Measurements from ENCODE around the gene NCBP3. TPM values are rescaled to one million over a fixed set of nuclear protein-coding genes. Genes with fewer than 3 reads are reported as not detected.

The NCBP3 gene
- total and polyA plus RNA-seq, 2 of the 4 experiments (the other 2 are of a cell fraction) = 10.8 to 13.5 TPM

DNA sequence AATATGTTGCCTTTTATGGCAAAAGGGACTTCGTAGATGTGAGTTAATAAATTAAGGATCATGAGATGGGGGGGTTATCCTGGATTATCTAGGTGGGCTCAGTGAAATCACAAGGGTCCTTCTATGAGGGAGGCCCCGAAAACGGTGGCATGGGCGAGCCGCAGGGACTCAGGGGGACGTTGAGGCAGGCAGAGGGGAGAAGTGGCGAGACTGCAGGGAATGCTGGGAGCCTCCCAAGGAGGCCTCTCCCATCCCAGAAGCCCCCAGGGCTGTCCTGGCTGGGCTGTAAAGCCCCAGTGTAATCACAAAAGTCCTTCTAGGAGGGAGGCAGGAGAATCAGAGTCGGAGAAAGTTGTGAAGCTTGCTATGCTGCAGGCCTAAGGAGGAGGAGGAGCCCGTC, 80.1 kb downstream of the NCBP3 start:
- H2BK15ac ChIP-seq (ENCODE audit: low read depth, low read length) = no peak overlapping the region
- H3K79me1 ChIP-seq (ENCODE audit: low read depth in 1 of 2, low read length in 2 of 2) = no peaks in the 10 kb centered on the region
- H3K9me1 ChIP-seq (ENCODE audit: insufficient read depth, low read length) = no peaks in the 10 kb centered on the region
- no peaks in the 10 kb centered on the region for H3K4me1 ChIP-seq (ENCODE audit: control insufficient read depth, insufficient read depth, low read length)
- CTCF ChIA-PET = no interaction called here
- H3K23ac ChIP-seq (ENCODE audit: low read depth, low read length) = no peak overlapping the region
- DNase-seq (no peak), ATAC-seq (ENCODE audit: low read depth) (no peak)
- no peak overlapping the region for H3K4me3 ChIP-seq (ENCODE audit: insufficient read depth, low read depth, low read length)
- no peak overlapping the region for H3K4ac ChIP-seq (ENCODE audit: low read depth, low read length)
- no peaks in the 10 kb centered on the region for H3K36me3 ChIP-seq (ENCODE audit: control insufficient read depth, insufficient read depth, low read length)
- peaks cover 5% of the 10 kb centered on the region; the same call in 1 of the 2 replicates for H3K27me3 ChIP-seq (ENCODE audit: control insufficient read depth, insufficient read depth, low read length)
- POLR2A ChIA-PET (ENCODE audit: unreplicated experiment) = no interaction called here
- H3K9me3 ChIP-seq (ENCODE audit: control insufficient read depth, insufficient read depth, low read length) = peaks cover 7% of the 10 kb centered on the region
- 93% methylated on average over 4 of the region's 9 CpGs; no CpG with 5 or more reads in 1 of the 2 experiments for WGBS, 2 experiments (ENCODE audit: extremely low coverage in 2 of 2, insufficient read length in 1 of 2)
- H2BK20ac ChIP-seq (ENCODE audit: low read depth, low read length) = no peak overlapping the region
- in situ Hi-C loops (cut with MboI; ENCODE audit: low sequenced_read_pairs) = no loop called here
- no peaks in the 10 kb centered on the region for H4K20me1 ChIP-seq (ENCODE audit: insufficient read depth, low read length)
- no peak overlapping the region for H3K4me2 ChIP-seq (ENCODE audit: low read depth, low read length)
- no peak overlapping the region for H2AK9ac ChIP-seq (replicated peaks; ENCODE audit: low read depth, low read length, poor library complexity)
- H2BK120ac ChIP-seq (ENCODE audit: low read depth, low read length) = no peak overlapping the region
- no peak overlapping the region for H2AFZ ChIP-seq (replicated peaks; ENCODE audit: low read length, poor library complexity)
- no peak overlapping the region for H4K5ac ChIP-seq (ENCODE audit: low read depth, low read length)
- H3K14ac ChIP-seq (replicated peaks; ENCODE audit: low read depth, low read length) = no peak overlapping the region
- H4K91ac ChIP-seq (ENCODE audit: insufficient read depth, low read depth, low read length) = no peak overlapping the region
- no peak overlapping the region for H3K27ac ChIP-seq (ENCODE audit: insufficient read depth, low read length)
- H3K18ac ChIP-seq (ENCODE audit: low read depth, low read length) = no peak overlapping the region
- intact Hi-C loops (cut with micrococcal nuclease) = no loop called here
- no peak overlapping the region for H2BK5ac ChIP-seq (ENCODE audit: low read depth, low read length, poor library complexity, severe bottlenecking)
- no TSS peak for BruUV-seq (replicated peaks)
- dilution Hi-C loops (cut with HindIII; ENCODE audit: low sequenced_read_pairs, unreplicated experiment) = no loop called here
- TF ChIP-seq POLR2A (IDR thresholded peaks at IDR 0.05; ENCODE audit: low read depth, low read length) = no peak
- no peak for TF ChIP-seq SMC3 (IDR thresholded peaks at IDR 0.05; ENCODE audit: low read depth, low read length)
- TF ChIP-seq, protein P1, sequence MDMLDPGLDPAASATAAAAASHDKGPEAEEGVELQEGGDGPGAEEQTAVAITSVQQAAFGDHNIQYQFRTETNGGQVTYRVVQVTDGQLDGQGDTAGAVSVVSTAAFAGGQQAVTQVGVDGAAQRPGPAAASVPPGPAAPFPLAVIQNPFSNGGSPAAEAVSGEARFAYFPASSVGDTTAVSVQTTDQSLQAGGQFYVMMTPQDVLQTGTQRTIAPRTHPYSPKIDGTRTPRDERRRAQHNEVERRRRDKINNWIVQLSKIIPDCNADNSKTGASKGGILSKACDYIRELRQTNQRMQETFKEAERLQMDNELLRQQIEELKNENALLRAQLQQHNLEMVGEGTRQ (IDR thresholded peaks at IDR 0.05; ENCODE audit: low read depth, low read length) = no peak
- no peak for TF ChIP-seq MAZ (IDR thresholded peaks at IDR 0.05; ENCODE audit: borderline replicate concordance, low read depth, low read length)
- no peak for TF ChIP-seq RAD21 (IDR thresholded peaks at IDR 0.05; ENCODE audit: low read length)
- no peak for TF ChIP-seq CHD1 (IDR thresholded peaks at IDR 0.05; ENCODE audit: low read depth, low read length)
- TF ChIP-seq NFE2L2 (IDR thresholded peaks at IDR 0.05; ENCODE audit: low read depth, low read length) = no peak
- no peak for TF ChIP-seq MXI1 (IDR thresholded peaks at IDR 0.05; ENCODE audit: borderline replicate concordance, low read depth, low read length)
- TF ChIP-seq, protein P2, sequence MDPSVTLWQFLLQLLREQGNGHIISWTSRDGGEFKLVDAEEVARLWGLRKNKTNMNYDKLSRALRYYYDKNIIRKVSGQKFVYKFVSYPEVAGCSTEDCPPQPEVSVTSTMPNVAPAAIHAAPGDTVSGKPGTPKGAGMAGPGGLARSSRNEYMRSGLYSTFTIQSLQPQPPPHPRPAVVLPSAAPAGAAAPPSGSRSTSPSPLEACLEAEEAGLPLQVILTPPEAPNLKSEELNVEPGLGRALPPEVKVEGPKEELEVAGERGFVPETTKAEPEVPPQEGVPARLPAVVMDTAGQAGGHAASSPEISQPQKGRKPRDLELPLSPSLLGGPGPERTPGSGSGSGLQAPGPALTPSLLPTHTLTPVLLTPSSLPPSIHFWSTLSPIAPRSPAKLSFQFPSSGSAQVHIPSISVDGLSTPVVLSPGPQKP (IDR thresholded peaks at IDR 0.05; ENCODE audit: borderline replicate concordance, low read depth, low read length) = no peak
- no peak for TF ChIP-seq RFX5 (IDR thresholded peaks at IDR 0.05; ENCODE audit: low read depth, low read length)
- TF ChIP-seq RCOR1 (IDR thresholded peaks at IDR 0.05; ENCODE audit: insufficient replicate concordance, low read length) = no peak
- no peak for TF ChIP-seq CEBPB (IDR thresholded peaks at IDR 0.05; ENCODE audit: low read depth, low read length)
- no peak for TF ChIP-seq MAFK (IDR thresholded peaks at IDR 0.05; ENCODE audit: low read depth, low read length)
- TF ChIP-seq, protein P3, sequence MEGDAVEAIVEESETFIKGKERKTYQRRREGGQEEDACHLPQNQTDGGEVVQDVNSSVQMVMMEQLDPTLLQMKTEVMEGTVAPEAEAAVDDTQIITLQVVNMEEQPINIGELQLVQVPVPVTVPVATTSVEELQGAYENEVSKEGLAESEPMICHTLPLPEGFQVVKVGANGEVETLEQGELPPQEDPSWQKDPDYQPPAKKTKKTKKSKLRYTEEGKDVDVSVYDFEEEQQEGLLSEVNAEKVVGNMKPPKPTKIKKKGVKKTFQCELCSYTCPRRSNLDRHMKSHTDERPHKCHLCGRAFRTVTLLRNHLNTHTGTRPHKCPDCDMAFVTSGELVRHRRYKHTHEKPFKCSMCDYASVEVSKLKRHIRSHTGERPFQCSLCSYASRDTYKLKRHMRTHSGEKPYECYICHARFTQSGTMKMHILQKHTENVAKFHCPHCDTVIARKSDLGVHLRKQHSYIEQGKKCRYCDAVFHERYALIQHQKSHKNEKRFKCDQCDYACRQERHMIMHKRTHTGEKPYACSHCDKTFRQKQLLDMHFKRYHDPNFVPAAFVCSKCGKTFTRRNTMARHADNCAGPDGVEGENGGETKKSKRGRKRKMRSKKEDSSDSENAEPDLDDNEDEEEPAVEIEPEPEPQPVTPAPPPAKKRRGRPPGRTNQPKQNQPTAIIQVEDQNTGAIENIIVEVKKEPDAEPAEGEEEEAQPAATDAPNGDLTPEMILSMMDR (conservative IDR thresholded peaks at IDR 0.05; ENCODE audit: low read depth, low read length) = no peak
- TF ChIP-seq BHLHE40 (IDR thresholded peaks at IDR 0.05; ENCODE audit: low read depth, low read length) = no peak
- TF ChIP-seq FOS (IDR thresholded peaks at IDR 0.05; ENCODE audit: low read depth, low read length) = no peak
- no peak overlapping the region for H2AK5ac ChIP-seq (ENCODE audit: low read depth, low read length)
- H3K9ac ChIP-seq (ENCODE audit: low read depth, low read length) = no peak overlapping the region
- H4K8ac ChIP-seq (ENCODE audit: low read depth in 2 of 2, low read length in 2 of 2) = no peak overlapping the region
- no peak overlapping the region for H3K56ac ChIP-seq (ENCODE audit: extremely low read depth, insufficient read depth, low read length)

Measured in IMR-90 (cell line).